Left cardiac atrium (tissue), 4 donors: Measurements from ENCODE around the gene ORAI3. TPM values are rescaled to one million over a fixed set of nuclear protein-coding genes. Genes with fewer than 3 reads are reported as not detected.
A peak's percentile ranks its signal among the peaks of the same experiment; 100 is the strongest.

Source experiments
- ATAC-seq, 2 donors: fragments of 200-7000 bp; cut with Tn5 transposase; one replicate each; pipeline ENCODE4 v1.9.1; 2020; ENCODE audit warnings: mild to moderate bottlenecking in 2 of 2, moderate library complexity in 2 of 2
- DNase-seq: peaks from one replicate; pipeline ENCODE4 v3.0.0-alpha.2; 2020
- intact Hi-C, 2 donors: fragments of 100-400 bp; cut with DNase I; formaldehyde crosslinking; loops; one replicate each; pipeline versions ENCODE4 v1.14.1 to v1.15.1; 2022 to 2023
- total RNA-seq, 2 donors: library from RNA; stranded (reverse); fragmentation: NEBNext Ultra II Directional; extraction: Animal tissue kit (Norgen Biotek cat#: 25700); gene quantifications; one replicate each; pipeline ENCODE4 v1.2.1, GENCODE V29; 2021
- donor health status: DM: no; HTN: yes; CAD: no.
- donor health status: DM: no; HTN: yes; CAD: no; lungs with severe emphysema.
- donor health status: DM: yes; HTN: yes; CAD: no.
- donor health status: Dilated cardiomyopathy.

Gene ORAI3
- total RNA-seq, 2 donors from 2014 or later = 8.8 to 14.2 TPM

DNA sequence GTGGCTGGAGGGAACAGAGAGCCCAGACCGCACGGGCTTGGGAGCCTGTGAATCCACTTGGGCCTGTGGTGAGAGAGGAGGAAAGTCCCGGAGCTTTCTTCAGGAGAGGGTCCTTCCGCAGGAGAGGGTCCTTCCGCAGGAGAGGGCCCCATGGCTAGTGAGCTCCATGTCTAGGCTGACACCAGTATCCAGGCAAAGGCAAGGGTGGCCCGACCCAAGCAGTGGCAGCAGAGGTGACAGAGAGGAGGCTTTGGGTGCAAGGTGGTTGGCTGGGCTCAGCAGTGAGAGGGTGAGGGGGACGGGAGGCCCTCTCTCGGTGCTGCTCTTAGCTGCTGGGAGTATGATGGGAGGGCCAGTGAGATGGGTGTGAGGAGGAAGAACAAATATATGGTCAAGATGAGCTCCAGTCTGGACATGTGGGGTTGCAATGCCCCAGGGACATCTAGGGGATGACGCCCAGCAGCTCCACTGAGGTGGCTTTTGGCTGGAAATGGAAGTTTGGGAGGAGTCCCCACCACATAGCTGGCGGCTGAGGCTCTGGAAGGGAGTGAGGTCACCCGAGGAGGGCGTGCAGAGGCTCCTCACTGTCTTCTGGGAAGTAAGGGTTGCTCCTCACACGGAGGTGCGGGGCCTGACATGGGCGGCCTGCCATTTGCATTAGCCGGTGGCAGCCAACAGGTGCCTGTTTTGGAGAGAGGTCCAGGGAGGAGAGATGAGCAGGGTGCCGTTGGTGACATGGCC is 33.9 kb downstream of the ORAI3 start:
- ATAC-seq (no peak), DNase-seq (no peak)
- intact Hi-C loops = loop anchor here (5.0 to 10.0 kb wide), 4 partner anchors 112 to 882 kb away; partner anchors contain the start of genes ZNF843 (in 2 of the 2) and VKORC1 (in 1 of the 2)

DNA sequence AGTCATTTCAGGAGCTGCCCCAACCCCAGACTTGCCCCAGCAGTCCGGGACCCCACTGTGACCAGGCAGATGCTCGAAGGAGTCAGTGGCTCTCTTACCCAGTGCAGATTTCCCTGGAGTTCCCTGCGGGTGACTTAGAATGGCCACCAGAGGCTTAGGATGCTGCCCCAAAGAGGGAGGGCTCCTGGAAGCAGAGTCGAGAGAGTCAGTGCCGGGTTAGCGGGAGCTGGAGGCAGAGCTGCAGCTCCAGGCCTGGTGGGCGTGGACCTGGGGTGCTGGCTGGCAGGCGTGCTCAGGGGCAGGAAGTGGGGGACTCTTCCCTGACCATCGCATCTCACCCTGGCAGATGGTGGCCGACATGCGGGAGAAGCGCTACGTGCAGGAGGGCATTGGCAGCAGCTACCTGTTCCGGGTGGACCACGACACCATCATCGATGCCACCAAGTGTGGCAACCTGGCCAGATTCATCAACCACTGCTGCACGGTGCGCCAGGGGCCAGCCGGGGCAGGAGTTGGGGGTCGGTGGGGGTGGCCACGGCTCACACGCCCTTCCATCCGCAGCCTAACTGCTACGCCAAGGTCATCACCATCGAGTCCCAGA is 34.5 kb downstream of the ORAI3 start:
- intact Hi-C loops = loop anchor here (5.0 to 10.0 kb wide), 4 partner anchors 111 to 881 kb away; partner anchors contain the start of genes ZNF843 (in 2 of the 2) and VKORC1 (in 1 of the 2)
- DNase-seq = no peak

DNA sequence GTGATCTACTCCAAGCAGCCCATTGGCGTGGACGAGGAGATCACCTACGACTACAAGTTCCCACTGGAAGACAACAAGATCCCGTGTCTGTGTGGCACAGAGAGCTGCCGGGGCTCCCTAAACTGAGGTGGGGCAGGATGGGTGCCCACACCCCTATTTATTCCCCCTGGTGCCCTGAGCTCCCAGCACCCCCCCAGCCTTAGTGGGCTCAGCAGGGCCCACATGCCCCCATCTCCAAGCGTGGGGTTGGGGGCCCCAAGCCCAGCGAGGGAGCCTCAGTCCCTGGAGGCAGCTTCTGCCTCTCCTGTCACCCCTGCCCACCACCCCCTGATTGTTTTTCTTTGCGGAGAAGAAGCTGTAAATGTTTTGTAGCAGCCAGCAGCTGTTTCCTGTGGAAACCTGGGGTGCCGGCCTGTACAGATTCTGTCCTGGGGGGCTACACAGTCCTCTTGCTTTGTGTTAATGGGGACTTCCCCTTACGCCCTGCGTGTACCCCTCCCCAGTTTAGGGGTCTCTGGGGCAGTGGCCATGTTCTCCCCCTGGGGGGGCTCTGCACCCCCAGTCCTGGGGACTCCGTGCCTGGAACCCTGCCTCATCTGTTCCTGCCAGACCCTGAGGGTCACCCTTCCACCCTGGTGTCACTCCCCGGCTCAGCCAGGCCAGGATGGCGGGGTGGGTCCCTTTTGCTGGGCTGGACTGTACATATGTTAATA is 35.2 kb downstream of the ORAI3 start:
- no peak for ATAC-seq
- no peak for DNase-seq

More for the DNA sequence above, 34.5 kb downstream of the ORAI3 start:
- no peak for ATAC-seq

DNA sequence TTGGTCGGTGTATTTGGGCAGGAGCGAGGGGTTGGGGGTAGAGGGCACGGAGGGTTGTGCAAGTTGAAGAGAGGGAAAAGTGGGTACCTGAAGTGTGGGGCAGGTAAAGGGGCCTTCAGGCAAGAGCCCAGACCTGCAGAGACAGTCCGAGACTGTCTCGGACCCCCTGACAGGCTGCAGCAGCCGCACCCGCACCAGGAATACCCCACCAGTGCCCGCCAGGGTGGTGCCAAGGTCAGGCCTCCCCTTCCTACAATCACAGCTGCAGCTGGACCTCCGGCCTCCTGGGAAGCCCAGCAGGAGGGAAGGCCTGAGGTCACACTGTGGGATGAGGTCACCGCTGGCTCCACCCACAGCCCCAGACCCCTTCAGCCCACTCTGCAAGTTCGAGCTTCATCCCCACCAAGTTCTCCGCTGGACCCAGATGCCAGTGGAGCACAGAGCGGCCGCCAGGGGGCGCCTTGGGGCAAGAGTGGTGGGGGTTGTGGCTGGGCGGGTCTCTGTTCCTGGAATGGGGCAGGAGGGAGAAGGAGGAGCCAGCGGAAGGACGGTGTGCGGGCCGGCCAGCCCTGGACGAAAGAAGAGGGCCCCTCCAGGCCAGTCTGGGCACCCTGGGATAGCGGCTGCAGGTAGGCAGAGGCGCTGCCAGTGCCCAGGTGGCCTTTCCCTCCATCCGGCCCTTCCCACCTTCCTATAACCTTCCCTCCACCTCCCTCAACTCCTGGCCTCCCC is 36.0 kb downstream of the ORAI3 start, which contains the start of gene HSD3B7:
HSD3B7 (plus strand) TSS at position 539 of the 732 bp plus-strand sequence. CDS start 452 bp downstream, outside the sequence.
- intact Hi-C loops = loop anchor here (5.0 to 10.0 kb wide), 5 partner anchors 110 to 880 kb away; partner anchors contain the start of genes ZNF843 (in 2 of the 2) and VKORC1 (in 1 of the 2)
- DNase-seq (peak; percentile 92), ATAC-seq (peak; percentile 89 to 95)

More for the DNA sequence above, 35.2 kb downstream of the ORAI3 start:
- intact Hi-C loops = loop anchor here (5.0 to 10.0 kb wide), 4 partner anchors 111 to 881 kb away; partner anchors contain the start of genes ZNF843 (in 2 of the 2) and VKORC1 (in 1 of the 2)

DNA sequence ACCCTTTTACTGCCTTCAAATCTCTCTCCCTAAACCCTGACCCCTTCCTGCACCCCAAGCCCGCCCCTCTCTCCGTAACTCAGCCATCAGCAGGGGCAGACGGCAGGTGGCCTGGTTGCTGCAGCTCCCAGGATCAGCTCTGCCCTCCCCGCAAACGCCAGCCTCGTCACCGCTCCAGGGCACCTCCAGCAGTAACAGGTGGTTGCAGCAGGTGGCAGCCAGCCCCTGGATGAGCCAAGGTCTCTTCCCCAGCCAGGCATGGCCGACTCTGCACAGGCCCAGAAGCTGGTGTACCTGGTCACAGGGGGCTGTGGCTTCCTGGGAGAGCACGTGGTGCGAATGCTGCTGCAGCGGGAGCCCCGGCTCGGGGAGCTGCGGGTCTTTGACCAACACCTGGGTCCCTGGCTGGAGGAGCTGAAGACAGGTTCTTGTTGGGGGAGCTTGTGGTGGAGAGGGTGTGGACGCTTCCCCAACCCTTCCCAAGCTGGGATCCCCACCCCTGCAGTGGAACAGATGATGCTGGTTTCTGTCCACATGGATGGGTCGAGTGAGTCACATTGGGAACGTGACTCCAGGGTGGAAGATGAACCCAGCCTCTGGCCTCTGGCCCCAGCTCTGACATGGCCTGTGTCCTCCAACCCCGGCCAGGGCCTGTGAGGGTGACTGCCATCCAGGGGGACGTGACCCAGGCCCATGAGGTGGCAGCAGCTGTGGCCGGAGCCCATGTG is 36.7 kb downstream of the ORAI3 start:
- no peak for DNase-seq
- intact Hi-C loops = loop anchor here (5.0 to 10.0 kb wide), 4 partner anchors 109 to 879 kb away; partner anchors contain the start of genes VKORC1 (in 1 of the 2) and ZNF843 (in 1 of the 2)
- ATAC-seq = peak; percentile 27 to 45

DNA sequence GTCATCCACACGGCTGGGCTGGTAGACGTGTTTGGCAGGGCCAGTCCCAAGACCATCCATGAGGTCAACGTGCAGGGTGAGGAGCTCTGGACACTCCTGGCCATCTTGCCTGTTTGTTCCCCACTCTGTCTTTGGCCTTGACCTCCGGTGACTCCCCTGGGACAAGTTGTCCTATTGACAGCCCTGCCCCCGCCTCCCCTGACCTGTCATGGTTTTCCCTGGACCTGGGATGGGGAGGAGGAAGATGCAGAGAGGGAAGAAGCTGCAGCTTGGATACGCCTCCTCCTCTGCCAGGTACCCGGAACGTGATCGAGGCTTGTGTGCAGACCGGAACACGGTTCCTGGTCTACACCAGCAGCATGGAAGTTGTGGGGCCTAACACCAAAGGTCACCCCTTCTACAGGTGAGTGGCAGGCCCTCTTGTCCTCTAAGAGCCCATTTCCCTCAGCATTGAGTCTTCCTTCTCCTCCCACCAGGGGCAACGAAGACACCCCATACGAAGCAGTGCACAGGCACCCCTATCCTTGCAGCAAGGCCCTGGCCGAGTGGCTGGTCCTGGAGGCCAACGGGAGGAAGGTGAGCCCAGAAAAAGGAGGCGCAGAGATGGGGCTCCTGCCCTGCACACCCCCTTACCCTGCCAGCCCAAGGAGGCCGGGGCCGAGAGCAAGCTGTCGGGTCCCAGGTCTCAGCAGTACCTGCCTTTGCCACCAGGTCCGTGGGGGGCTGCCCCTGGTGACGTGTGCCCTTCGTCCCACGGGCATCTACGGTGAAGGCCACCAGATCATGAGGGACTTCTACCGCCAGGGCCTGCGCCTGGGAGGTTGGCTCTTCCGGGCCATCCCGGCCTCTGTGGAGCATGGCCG is 37.5 kb downstream of the ORAI3 start:
- ATAC-seq (no peak), DNase-seq (no peak)
- intact Hi-C loops = loop anchor here (5.0 to 10.0 kb wide), 4 partner anchors 108 to 878 kb away; partner anchors contain the start of genes VKORC1 (in 1 of the 2) and ZNF843 (in 1 of the 2)

DNA sequence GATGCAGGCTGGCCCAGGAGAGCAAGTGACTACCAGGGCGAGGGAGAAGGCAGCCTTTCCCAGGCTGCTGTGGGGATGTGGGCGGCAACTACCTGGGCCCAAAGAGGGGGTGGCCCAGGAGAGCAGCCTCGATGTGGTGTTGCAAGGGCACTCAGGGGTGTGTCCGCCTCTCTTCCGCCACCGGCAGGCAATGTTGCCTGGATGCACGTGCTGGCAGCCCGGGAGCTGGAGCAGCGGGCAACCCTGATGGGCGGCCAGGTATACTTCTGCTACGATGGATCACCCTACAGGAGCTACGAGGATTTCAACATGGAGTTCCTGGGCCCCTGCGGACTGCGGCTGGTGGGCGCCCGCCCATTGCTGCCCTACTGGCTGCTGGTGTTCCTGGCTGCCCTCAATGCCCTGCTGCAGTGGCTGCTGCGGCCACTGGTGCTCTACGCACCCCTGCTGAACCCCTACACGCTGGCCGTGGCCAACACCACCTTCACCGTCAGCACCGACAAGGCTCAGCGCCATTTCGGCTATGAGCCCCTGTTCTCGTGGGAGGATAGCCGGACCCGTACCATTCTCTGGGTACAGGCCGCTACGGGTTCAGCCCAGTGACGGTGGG is 38.8 kb downstream of the ORAI3 start:
- ATAC-seq = no peak
- intact Hi-C loops = loop anchor here (5.0 to 10.0 kb wide), 4 partner anchors 107 to 877 kb away; partner anchors contain the start of genes VKORC1 (in 1 of the 2) and ZNF843 (in 1 of the 2)
- no peak for DNase-seq

DNA sequence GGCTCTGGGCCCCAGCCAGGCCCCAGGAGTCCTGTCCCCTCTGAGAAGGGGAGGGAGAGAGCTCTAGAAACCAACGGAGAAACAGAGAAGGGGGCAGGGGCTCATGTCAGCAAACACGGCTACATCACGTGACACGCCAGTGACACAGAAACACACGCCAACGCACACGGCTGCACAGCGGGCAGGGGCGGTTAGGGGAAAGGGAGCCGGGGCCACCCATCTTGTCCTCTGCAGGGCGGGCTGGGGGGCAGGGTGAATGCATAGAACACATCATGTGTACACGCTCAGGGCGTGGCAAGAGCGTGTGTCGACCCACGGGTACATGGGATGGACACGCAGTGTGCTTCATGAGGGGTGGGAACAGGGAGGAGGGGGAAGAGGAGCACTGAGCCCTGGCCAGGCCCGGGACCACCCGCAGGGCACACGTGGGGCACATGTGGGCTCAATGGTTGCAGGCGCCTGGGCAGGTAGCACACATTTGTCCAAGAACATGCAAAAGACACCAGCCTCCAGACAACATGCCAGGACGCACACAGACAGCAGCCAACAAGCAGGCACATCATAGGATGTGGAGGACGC is 40.7 kb downstream of the ORAI3 start:
- ATAC-seq (no peak), DNase-seq (no peak)
- intact Hi-C loops = loop anchor here (5.0 to 10.0 kb wide), 4 partner anchors 105 to 875 kb away; partner anchors contain the start of genes VKORC1 (in 1 of the 2) and ZNF843 (in 1 of the 2)

DNA sequence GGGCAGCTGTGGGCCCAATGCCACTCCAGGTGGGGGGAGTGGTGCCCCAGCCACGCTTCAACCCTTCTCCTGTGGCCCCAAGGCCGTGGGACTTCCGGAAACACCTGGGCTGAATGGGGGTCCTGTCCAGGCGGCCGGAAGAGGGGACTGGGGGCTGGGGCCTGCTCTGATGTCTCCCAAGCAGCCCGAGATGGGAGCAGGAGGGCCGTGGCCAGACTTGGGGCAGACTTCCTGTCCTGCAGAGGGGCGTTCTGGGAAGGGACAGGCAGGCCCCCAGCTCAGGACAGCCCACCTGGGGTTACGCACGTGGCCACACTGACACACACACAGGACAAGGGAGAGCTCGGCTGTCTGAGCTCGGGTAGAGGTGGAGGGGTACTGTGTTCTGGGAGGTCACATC is 41.2 kb downstream of the ORAI3 start:
- intact Hi-C loops = no loop called here
- DNase-seq (no peak), ATAC-seq (no peak)

DNA sequence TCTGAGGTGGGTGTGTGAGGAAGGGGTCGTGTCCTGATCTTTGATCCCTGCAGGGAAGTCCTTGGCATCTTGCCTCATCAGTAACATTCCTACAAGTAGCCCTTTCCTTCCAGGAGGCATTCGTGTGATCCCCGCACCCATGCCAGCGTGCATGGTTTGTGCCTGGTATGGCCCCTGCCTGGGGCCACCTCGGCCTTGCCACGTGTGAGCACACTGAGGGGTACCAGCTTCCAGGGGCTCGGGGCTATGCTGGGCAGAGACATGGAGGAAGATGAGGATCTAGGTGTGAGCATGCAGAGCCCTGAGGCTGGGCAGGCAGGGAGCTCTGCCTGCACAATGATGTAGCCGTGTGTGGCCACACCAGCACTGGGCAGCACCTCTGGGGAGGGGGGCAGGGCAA is 42.2 kb downstream of the ORAI3 start:
- intact Hi-C loops = no loop called here
- DNase-seq (no peak), ATAC-seq (no peak)

DNA sequence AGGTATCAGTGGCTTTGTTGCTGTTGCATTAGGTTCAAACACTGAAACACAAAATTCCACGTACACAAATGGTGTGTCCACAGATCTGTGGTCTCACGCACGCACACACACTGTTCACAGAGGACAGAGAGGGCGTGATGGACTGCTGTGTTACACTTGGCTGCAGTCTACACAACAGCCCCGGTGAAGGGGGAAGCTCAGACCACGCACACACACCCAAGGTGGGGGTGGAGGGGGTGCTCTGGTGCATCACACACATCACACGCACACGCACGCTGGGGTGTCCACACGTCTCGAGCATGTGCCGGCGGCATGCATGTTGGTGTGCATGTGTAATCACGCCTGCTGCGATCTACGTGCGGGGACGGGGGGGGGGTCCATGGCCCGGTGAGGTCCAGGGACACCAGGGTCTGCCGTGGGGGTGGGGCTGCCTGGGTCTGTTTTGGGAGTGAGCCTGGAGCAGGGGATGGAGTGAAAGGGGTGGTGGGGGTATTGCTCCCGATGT is 43.5 kb downstream of the ORAI3 start:
- DNase-seq (no peak), ATAC-seq (no peak)
- intact Hi-C loops = no loop called here

DNA sequence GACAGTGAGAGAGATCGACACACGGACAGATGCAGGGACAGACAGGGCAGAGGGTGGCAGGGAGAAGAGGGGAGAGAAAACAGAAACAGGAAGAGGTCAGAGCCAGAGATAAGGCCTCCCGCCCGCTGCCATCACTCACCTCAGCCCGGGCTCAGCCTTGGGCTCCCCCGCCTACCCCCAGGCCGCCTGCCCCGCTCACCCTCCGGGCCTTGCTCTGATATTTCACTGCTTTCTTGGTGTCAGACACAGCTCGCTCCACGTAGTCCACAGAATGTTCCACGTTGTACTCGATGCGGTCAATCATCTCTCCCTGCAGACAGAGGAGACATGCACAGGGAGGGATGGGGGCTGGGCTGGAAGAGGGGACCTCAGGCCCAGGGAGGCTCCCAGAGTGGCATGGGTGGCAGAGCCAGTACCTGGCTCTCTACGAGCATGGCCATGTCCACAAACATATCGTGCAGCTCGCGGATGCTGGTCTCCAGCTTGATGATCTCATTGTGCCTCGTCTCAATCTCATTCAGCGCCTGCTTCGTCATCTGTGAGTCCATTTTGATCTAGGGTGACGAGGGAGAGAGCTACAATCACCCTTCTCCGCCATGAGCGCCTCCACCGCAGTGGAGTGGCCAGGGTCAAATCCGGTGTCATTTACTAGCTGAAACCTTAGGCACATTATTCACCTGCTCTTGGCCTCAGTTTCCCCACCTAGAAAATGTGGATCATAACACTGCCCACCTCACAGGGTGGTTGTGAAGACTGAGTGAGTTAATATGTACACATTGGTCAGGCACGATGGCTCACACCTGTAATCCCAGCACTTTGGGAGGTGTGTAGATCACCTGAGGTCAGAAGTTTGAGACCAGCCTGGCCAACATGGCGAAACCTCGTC is 44.3 kb downstream of the ORAI3 start:
- DNase-seq (no peak), ATAC-seq (no peak)

DNA sequence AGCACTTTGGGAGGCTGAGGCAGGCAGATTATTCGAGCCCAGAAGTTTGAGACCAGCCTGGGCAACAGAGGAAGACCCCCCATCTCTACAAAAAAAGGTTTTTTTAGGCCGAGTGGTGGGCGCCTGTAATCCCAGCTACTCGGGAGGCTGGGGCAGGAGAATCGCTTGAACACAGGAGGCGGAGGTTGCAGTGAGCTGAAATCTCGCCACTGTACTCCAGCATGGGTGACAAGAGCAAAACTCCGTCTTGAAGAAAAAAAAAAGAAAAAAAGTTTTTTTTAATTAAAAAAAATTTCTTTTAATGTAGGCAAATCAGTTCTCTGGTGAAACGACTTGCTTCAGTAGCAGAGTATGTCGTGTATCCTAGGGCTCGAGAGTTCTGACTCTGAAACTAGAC is 47.1 kb downstream of the ORAI3 start:
- intact Hi-C loops = loop anchor here in 1 of 2 donors (5.0 kb wide), 1 partner anchor 36 kb away; the partner anchor contains the start of gene STX4
- DNase-seq = no peak
- no peak for ATAC-seq

More for the DNA sequence above, 44.3 kb downstream of the ORAI3 start:
- intact Hi-C loops = no loop called here

DNA sequence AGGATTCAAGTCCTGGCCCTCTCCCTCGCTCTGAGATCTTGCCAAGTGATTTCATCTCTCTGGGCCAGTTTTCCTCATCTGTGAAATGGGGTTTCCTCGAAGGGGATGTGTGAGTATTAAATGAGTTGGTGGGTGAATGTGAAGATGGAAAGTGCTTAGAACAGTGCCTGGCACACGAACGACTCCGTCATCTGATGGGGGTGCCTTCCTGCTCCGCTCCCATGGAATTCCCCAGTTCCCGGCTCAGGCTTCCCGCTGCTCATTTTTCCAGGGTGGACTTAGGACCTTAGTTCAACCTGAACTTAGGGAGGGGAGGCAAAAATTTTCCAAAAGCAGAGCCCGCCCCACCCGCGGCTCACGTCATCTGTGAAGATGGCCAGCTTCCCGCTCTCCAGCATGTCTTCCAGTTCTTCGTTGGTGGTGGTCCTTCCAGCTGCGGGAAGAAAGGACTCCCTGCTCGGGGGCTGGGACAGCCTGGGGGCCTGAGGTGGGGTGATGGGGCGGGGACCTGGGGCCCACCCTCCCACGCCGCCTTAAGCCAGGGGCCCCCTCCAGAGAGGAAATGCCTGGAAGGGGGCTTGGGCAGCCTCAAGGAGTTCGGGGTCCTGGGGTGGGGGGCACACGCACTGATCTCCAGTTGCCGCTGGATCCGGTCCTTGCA is 47.6 kb downstream of the ORAI3 start:
- intact Hi-C loops = loop anchor here in 1 of 2 donors (5.0 kb wide), 1 partner anchor 36 kb away; the partner anchor contains the start of gene STX4
- peak; percentile 12 to 26 for ATAC-seq
- DNase-seq = peak; percentile 59
